AG04450 (cell line): ENCODE results near the gene ZNF253. TPM values are rescaled to one million over a fixed set of nuclear protein-coding genes. Genes with fewer than 3 reads are reported as not detected.
"Not testable (repeated sequence)": the region's sequence is repeated elsewhere in the genome, so short reads cannot be mapped to it uniquely, and the experiment has no call there.

Source experiments
- CTCF ChIA-PET: fragments of 300-600, 350-600 bp; formaldehyde crosslinking; extraction: SDS; loops from one replicate; lab custom pipeline; 2022; ENCODE audit warnings: antibody characterized with exemption, inconsistent platforms; lab: Charles Lee
- POLR2A ChIA-PET: fragments of 350-600 bp; formaldehyde crosslinking; extraction: SDS; loops from one replicate; lab custom pipeline; 2021; ENCODE audit warnings: antibody characterized with exemption, inconsistent platforms; lab: Yijun Ruan, JAX
- DNase-seq: peaks from one replicate; pipeline ENCODE4 v3.0.0-alpha.2; 2011; ENCODE audit warnings: low read depth, low spot score
- H3K27ac ChIP-seq: one replicate; pipeline ENCODE4 v1.5.1; 2012; ENCODE audit warnings: low read depth, low read length, control low read depth
- H3K27me3 ChIP-seq: one replicate; pipeline ENCODE4 v1.6.0; 2012; ENCODE audit warnings: low read length; ENCODE audit not compliant: control insufficient read depth, insufficient read depth
- H3K4me3 ChIP-seq: 2 replicates; pipeline ENCODE4 v1.5.1; 2011; ENCODE audit warnings: mild to moderate bottlenecking, low read depth, low read length, control low read depth
- H3K9me3 ChIP-seq: 2 replicates; pipeline ENCODE4 v1.5.1; 2012; ENCODE audit warnings: low read length; ENCODE audit not compliant: control insufficient read depth, insufficient read depth
- polyA plus RNA-seq: library from polyadenylated mRNA; depleted of rRNA; stranded (reverse); fragments of >200 nt; gene quantifications from 2 replicates; pipeline ENCODE4 v1.2.3, GENCODE V29; 2011
- TF ChIP-seq, protein P1 (sequence below): IDR thresholded peaks from 2 replicates; pipeline ENCODE4 v1.5.1; 2011; ENCODE audit warnings: low read depth, low read length, control low read depth, inconsistent platforms

ZNF253 gene
- polyA plus RNA-seq, 1 experiment = 4.2 TPM

DNA sequence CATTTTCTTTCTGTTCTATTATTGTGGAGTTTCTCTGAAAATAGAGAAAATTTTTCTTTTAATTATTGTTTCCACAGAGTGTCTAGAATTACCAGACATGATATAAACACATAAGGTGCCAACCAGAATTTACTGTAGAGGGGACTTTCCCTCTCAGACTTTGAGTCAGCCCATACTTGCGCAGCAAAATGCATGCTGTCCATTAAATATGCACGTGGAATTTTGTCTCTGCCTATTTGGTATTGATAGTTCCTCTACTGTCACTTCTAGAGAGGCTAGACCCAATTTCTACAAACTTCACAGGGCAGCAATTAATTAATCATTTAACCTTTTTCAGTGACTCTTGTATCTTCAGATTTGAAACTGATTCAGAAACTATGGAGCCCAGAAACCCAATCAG is 44.0 kb downstream of the ZNF253 start:
- POLR2A ChIA-PET = no interaction called here
- no peak overlapping the region for H3K27ac ChIP-seq
- no peak for DNase-seq
- TF ChIP-seq, protein P1, sequence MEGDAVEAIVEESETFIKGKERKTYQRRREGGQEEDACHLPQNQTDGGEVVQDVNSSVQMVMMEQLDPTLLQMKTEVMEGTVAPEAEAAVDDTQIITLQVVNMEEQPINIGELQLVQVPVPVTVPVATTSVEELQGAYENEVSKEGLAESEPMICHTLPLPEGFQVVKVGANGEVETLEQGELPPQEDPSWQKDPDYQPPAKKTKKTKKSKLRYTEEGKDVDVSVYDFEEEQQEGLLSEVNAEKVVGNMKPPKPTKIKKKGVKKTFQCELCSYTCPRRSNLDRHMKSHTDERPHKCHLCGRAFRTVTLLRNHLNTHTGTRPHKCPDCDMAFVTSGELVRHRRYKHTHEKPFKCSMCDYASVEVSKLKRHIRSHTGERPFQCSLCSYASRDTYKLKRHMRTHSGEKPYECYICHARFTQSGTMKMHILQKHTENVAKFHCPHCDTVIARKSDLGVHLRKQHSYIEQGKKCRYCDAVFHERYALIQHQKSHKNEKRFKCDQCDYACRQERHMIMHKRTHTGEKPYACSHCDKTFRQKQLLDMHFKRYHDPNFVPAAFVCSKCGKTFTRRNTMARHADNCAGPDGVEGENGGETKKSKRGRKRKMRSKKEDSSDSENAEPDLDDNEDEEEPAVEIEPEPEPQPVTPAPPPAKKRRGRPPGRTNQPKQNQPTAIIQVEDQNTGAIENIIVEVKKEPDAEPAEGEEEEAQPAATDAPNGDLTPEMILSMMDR = no peak
- H3K27me3 ChIP-seq = no peaks in the 10 kb centered on the region
- peaks cover 12% of the 10 kb centered on the region for H3K9me3 ChIP-seq
- H3K4me3 ChIP-seq = no peak overlapping the region
- CTCF ChIA-PET = no interaction called here

- Histone ChIP-seq H3K4me3 (no peak overlapping the region), H3K27me3 (no peaks in the 10 kb centered on the region), H3K9me3 (peaks cover 9% of the 10 kb centered on the region), H3K27ac (no peak overlapping the region)
- POLR2A ChIA-PET = no interaction called here
- CTCF ChIA-PET = no interaction called here
- no peak for DNase-seq
- TF ChIP-seq, protein P1 = no peak
Observed at GRCh38 chr19:19911150-19911549, 45.5 kb downstream of the ZNF253 start.

GRCh38 chr19:19914596-19914995 is 48.9 kb downstream of the ZNF253 start:
- no peaks in the 10 kb centered on the region for H3K27me3 ChIP-seq
- no peak overlapping the region for H3K27ac ChIP-seq
- ChIA-PET CTCF (no interaction called here), POLR2A (no interaction called here)
- TF ChIP-seq, protein P1 = no peak
- DNase-seq = no peak
- peaks cover 6% of the 10 kb centered on the region for H3K9me3 ChIP-seq
- H3K4me3 ChIP-seq = no peak overlapping the region

DNA sequence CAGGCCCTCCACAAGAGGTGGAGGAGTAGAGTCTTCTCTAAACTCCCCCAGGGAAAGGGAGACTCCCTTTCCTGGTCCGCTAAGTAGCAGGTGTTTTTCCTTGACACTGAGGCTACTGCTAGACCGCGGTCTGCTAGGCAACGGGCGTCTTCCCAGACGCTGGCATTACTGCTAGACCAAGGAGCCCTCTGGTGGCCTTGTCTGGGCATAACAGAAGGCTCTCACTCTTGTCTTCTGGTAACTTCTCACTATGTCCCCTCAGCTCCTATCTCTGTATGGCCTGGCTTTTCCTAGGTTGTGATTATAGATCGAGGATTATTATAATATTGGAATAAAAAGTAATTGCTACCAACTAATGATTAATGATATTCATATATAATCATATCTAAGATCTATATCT is 64.7 kb downstream of the ZNF253 start:
- POLR2A ChIA-PET, CTCF ChIA-PET: not testable (repeated sequence)

GRCh38 chr19:19933432-19934314 is 68.0 kb downstream of the ZNF253 start:
- H3K27me3 ChIP-seq, POLR2A ChIA-PET, H3K27ac ChIP-seq, CTCF ChIA-PET, DNase-seq, H3K4me3 ChIP-seq: not testable (repeated sequence)
- H3K9me3 ChIP-seq = peaks cover 43% of the 10 kb centered on the region

More for the DNA sequence above, 64.7 kb downstream of the ZNF253 start:
- peaks cover 44% of the 10 kb centered on the region for H3K9me3 ChIP-seq
- not testable (repeated sequence) for H3K27me3 ChIP-seq, H3K4me3 ChIP-seq, H3K27ac ChIP-seq, DNase-seq

- CTCF ChIA-PET = no interaction called here
- no peak overlapping the region for H3K4me3 ChIP-seq
- TF ChIP-seq, protein P1 = no peak
Observed at GRCh38 chr19:19937403-19937802, 71.7 kb downstream of the ZNF253 start.

More at GRCh38 chr19:19937403-19937802, 71.7 kb downstream of the ZNF253 start:
- H3K27me3 ChIP-seq = no peaks in the 10 kb centered on the region
- H3K27ac ChIP-seq = no peak overlapping the region
- POLR2A ChIA-PET = no interaction called here
- peaks cover 23% of the 10 kb centered on the region for H3K9me3 ChIP-seq
- no peak for DNase-seq
